HG03280 (cell line): ENCODE data around the gene CCT6A.
"Not testable (repeated sequence)": the region's sequence is repeated elsewhere in the genome, so short reads cannot be mapped to it uniquely, and the experiment has no call there.

Source experiments
- ATAC-seq: cut with Tn5 transposase; IDR thresholded peaks from one replicate; pipeline ENCODE4 v1.9.1; 2021; ENCODE audit warnings: mild to moderate bottlenecking, moderate library complexity; ENCODE audit not compliant: unreplicated experiment

Gene CCT6A

GRCh38 chr7:56051339-56052191 is at the start of gene CCT6A, which contains the start of gene PSPH:
Gene CCT6A (plus strand): TSS chr7:56051765. CDS start chr7:56051849, 84 bp downstream.
Gene PSPH (minus strand): TSS chr7:56051444. CDS start chr7:56021212, 30,232 bp downstream.
- peak; percentile 95 for ATAC-seq

GRCh38 chr7:56003749-56004148 is 47.8 kb upstream of the CCT6A start:
- ATAC-seq = no peak

- ATAC-seq = no peak
Measured at GRCh38 chr7:56007167-56007652, 44.4 kb upstream of the CCT6A start.

GRCh38 chr7:56007891-56008290 is 43.7 kb upstream of the CCT6A start:
- no peak for ATAC-seq

- no peak for ATAC-seq
Measured at GRCh38 chr7:56009695-56010094, 41.9 kb upstream of the CCT6A start.

- ATAC-seq = not testable (repeated sequence)
Measured at GRCh38 chr7:56017015-56017414, 34.5 kb upstream of the CCT6A start.

GRCh38 chr7:56019501-56019900 is 32.1 kb upstream of the CCT6A start:
- ATAC-seq = no peak

GRCh38 chr7:56023500-56023899 is 28.1 kb upstream of the CCT6A start:
- ATAC-seq = no peak

- no peak for ATAC-seq
Measured at GRCh38 chr7:56026538-56026937, 25.0 kb upstream of the CCT6A start.

GRCh38 chr7:56028942-56029630 is 22.5 kb upstream of the CCT6A start:
- no peak for ATAC-seq

GRCh38 chr7:56030340-56030739 is 21.2 kb upstream of the CCT6A start:
- no peak for ATAC-seq

GRCh38 chr7:56031556-56031955 is 20.0 kb upstream of the CCT6A start:
- ATAC-seq = not testable (repeated sequence)

- ATAC-seq = not testable (repeated sequence)
Measured at GRCh38 chr7:56032578-56032977, 19.0 kb upstream of the CCT6A start.

- ATAC-seq = peak; percentile 96
Measured at GRCh38 chr7:56033671-56034432, 17.7 kb upstream of the CCT6A start.

GRCh38 chr7:56040730-56041129 is 10.8 kb upstream of the CCT6A start:
- no peak for ATAC-seq

- ATAC-seq = not testable (repeated sequence)
Measured at GRCh38 chr7:56045758-56046157, 5.8 kb upstream of the CCT6A start.

GRCh38 chr7:56046721-56047445 is 4.7 kb upstream of the CCT6A start:
- no peak for ATAC-seq

GRCh38 chr7:56047446-56048116 is 4.0 kb upstream of the CCT6A start:
- ATAC-seq = not testable (repeated sequence)

- ATAC-seq = no peak
Measured at GRCh38 chr7:56048245-56048644, 3.3 kb upstream of the CCT6A start.

GRCh38 chr7:56048763-56049162 is 2.8 kb upstream of the CCT6A start:
- ATAC-seq = not testable (repeated sequence)
